HepG2 (cell line): ENCODE results near the gene ARHGAP12. TPM values are rescaled to one million over a fixed set of nuclear protein-coding genes. Genes with fewer than 3 reads are reported as not detected.
"Not testable (repeated sequence)": the region's sequence is repeated elsewhere in the genome, so short reads cannot be mapped to it uniquely, and the experiment has no call there.

Experiments
- ATAC-seq: fragments of 200-7000 bp; cut with Tn5 transposase; 3 replicates; pipeline ENCODE4 v1.9.1; 2020; ENCODE audit warnings: mild to moderate bottlenecking, moderate library complexity
- BruUV-seq: library from RNA; stranded (reverse); fragments of 400-500 nt; replicated peaks from 2 replicates; lab custom pipeline; 2021; lab: Mats Ljungman, UMichigan
- CTCF ChIA-PET: fragments of 300-600 bp; formaldehyde crosslinking; extraction: SDS; loops from one replicate; lab custom pipeline; 2021; ENCODE audit warnings: low total read pairs, inconsistent platforms, low intra/inter-chr PET ratio; lab: Yijun Ruan, JAX
- POLR2A ChIA-PET: fragments of 350-600 bp; sonication (Branson Sonifier 250); formaldehyde crosslinking; loops from one replicate; lab custom pipeline; 2020; ENCODE audit warnings: antibody characterized with exemption, inconsistent platforms; lab: Yijun Ruan, JAX
- DNase-seq: peaks from one replicate; pipeline ENCODE4 v3.0.0-alpha.2; 2015; ENCODE audit warnings: low spot score
- FAIRE-seq: peaks from 3 replicates; lab custom pipeline; 2011; peaks lifted over from hg19 to GRCh38; lab: Jason Lieb, UNC
- H2AFZ ChIP-seq: one replicate; pipeline ENCODE4 v1.6.1; 2011; ENCODE audit warnings: low read length, inconsistent platforms
- H3K27ac ChIP-seq: fragments of 300-600 bp; 3 replicates; pipeline ENCODE4 v1.8.0; 2011; ENCODE audit warnings: mixed run types, mild to moderate bottlenecking, mixed read lengths, low read length, inconsistent platforms; ENCODE audit not compliant: insufficient read depth; ENCODE audit errors: extremely low read length
- H3K27me3 ChIP-seq, 2 experiments: fragments of 200-600 bp in 1 of 2; 2 replicates in 1 of 2; 3 replicates in 1 of 2; pipeline versions ENCODE4 v1.6.0 to v1.8.0; 2011; ENCODE audit warnings: low read length in 2 of 2, mild to moderate bottlenecking in 2 of 2, moderate library complexity in 2 of 2, inconsistent platforms in 1 of 2; ENCODE audit not compliant: insufficient read depth in 2 of 2, control insufficient read depth in 1 of 2
- H3K36me3 ChIP-seq, 2 experiments: fragments of 200-600 bp in 1 of 2; replicated peaks in 1 of 2; 2 replicates in 1 of 2; 3 replicates in 1 of 2; pipeline versions ENCODE4 v1.5.1 to v1.8.0; 2011; ENCODE audit warnings: low read length in 2 of 2, inconsistent platforms in 1 of 2; ENCODE audit not compliant: insufficient read depth in 2 of 2, control insufficient read depth in 1 of 2
- H3K4me1 ChIP-seq: 2 replicates; pipeline ENCODE4 v1.5.1; 2012; ENCODE audit warnings: low read length, inconsistent platforms; ENCODE audit not compliant: insufficient read depth
- H3K4me2 ChIP-seq: 2 replicates; pipeline ENCODE4 v1.6.0; 2011; ENCODE audit warnings: low read depth, low read length, inconsistent platforms
- H3K4me3 ChIP-seq, 3 experiments: fragments of 200-600 bp in 1 of 3; sonication (generic), shearing (Covaris generic) in 1 of 3; replicated peaks in 1 of 3; 2 replicates each; pipeline ENCODE4 v1.5.1; 2011 to 2016; ENCODE audit warnings: low read length in 3 of 3, inconsistent platforms in 2 of 3, low read depth in 2 of 3, mild to moderate bottlenecking in 2 of 3, control low read depth in 1 of 3, mixed read lengths in 1 of 3; ENCODE audit not compliant: insufficient read depth in 1 of 3
- H3K79me2 ChIP-seq: one replicate; pipeline ENCODE4 v1.6.1; 2011; ENCODE audit warnings: low read length, inconsistent platforms; ENCODE audit not compliant: insufficient read depth
- H3K9ac ChIP-seq: 2 replicates; pipeline ENCODE4 v1.6.0; 2011; ENCODE audit warnings: mild to moderate bottlenecking, low read depth, low read length, inconsistent platforms; ENCODE audit not compliant: insufficient read depth
- H3K9me3 ChIP-seq: 2 replicates; pipeline ENCODE4 v1.5.1; 2012; ENCODE audit warnings: mild to moderate bottlenecking, low read length
- H4K20me1 ChIP-seq: 2 replicates; pipeline ENCODE4 v1.6.0; 2011; ENCODE audit warnings: inconsistent platforms, mild to moderate bottlenecking, low read length, moderate library complexity; ENCODE audit not compliant: insufficient read depth
- ARID5B ChIP-seq: IDR thresholded peaks from 2 replicates; pipeline ENCODE4 v1.4.0; 2020; ENCODE audit warnings: mild to moderate bottlenecking, missing genetic modification reagents
- FOSL2 ChIP-seq: sonication (generic); formaldehyde crosslinking; IDR thresholded peaks from 2 replicates; pipeline ENCODE4 v1.4.0; 2020; ENCODE audit warnings: missing genetic modification reagents
- HNF4G ChIP-seq, 2 experiments: sonication (generic) in 1 of 2; formaldehyde crosslinking in 1 of 2; IDR thresholded peaks; 2 replicates each; pipeline versions ENCODE4 v1.4.0 to v1.6.1; 2011 to 2020; ENCODE audit warnings: borderline replicate concordance in 2 of 2, low read depth in 2 of 2, mild to moderate bottlenecking in 2 of 2, low read length in 1 of 2, missing genetic modification reagents in 1 of 2, moderate library complexity in 1 of 2
- PPARG ChIP-seq: conservative IDR thresholded peaks from 2 replicates; pipeline ENCODE4 v1.6.1; 2016; ENCODE audit warnings: missing biosample characterization, missing genetic modification reagents
- SNAI1 ChIP-seq: sonication (generic); formaldehyde crosslinking; IDR thresholded peaks from 2 replicates; pipeline ENCODE4 v1.5.0; 2020; ENCODE audit warnings: mild to moderate bottlenecking, missing genetic modification reagents, borderline replicate concordance
- SOX5 ChIP-seq: IDR thresholded peaks from 2 replicates; pipeline ENCODE4 v1.6.1; 2016; ENCODE audit warnings: borderline replicate concordance
- TEAD3 ChIP-seq: optimal IDR thresholded peaks from 2 replicates; pipeline ENCODE3; 2016; ENCODE audit warnings: borderline replicate concordance
- ZNF12 ChIP-seq: sonication (generic); formaldehyde crosslinking; IDR thresholded peaks from 2 replicates; pipeline ENCODE4 v1.5.0; 2020; ENCODE audit warnings: missing genetic modification reagents
- ZNF468 ChIP-seq: sonication (generic); formaldehyde crosslinking; IDR thresholded peaks from 2 replicates; pipeline ENCODE4 v1.8.0; 2022; ENCODE audit warnings: mild to moderate bottlenecking, moderate library complexity, missing genetic modification reagents
- WGBS: methylation state at CpG from one replicate; pipeline ENCODE4 v1.1.6; 2017; ENCODE audit warnings: low lambda C conversion rate; 5-methylcytosine and 5-hydroxymethylcytosine counted together
- in situ Hi-C: cut with HindIII; loops from 2 replicates; pipeline ENCODE4 v1.10.0; 2017; ENCODE audit warnings: low pct_unique_long_range_greater_than_20kb; ENCODE audit not compliant: extremely low pct_ligation_motif_present
- intact Hi-C: fragments of 100-400 bp; cut with micrococcal nuclease; formaldehyde crosslinking; loops from one replicate; pipeline ENCODE4 v1.10.0; 2022; ENCODE audit not compliant: unreplicated experiment
- polyA plus RNA-seq, 8 experiments: library from polyadenylated mRNA; depleted of rRNA in 3 of 8; stranded (reverse) in 7 of 8; unstranded in 1 of 8; fragments of >200 nt; fragmentation: Illumina TruSeq in 4 of 8; extraction: Trizol in 4 of 8; gene quantifications; 2 replicates each; pipeline versions ENCODE4 v1.2.1 to v1.2.3, GENCODE V29; 2011 to 2016; ENCODE audit warnings: low read depth in 4 of 8, missing spikeins in 1 of 8, mixed read lengths in 1 of 8; ENCODE audit not compliant: insufficient read depth in 1 of 8
- total RNA-seq, 5 experiments: library from RNA; depleted of rRNA; stranded (reverse); fragments of >200 nt; fragmentation: Illumina TruSeq; extraction: Trizol; gene quantifications; 2 replicates each; pipeline ENCODE4 v1.2.3, GENCODE V29; 2016; ENCODE audit warnings: low read depth in 1 of 5
- TF ChIP-seq, protein P1 (sequence below): IDR thresholded peaks from 2 replicates; pipeline ENCODE4 v1.6.1; 2016; ENCODE audit warnings: mild to moderate bottlenecking
- TF ChIP-seq, protein P2 (sequence below): sonication (generic); formaldehyde crosslinking; IDR thresholded peaks from 2 replicates; pipeline ENCODE4 v1.5.0; 2020; ENCODE audit warnings: missing genetic modification reagents

ARHGAP12 gene
- total and polyA plus RNA-seq, 2 of the 13 experiments (the other 11 are each of a cell fraction or from before 2014, with no cell fraction given): 25.0 to 54.6 TPM

- POLR2A ChIA-PET, H3K9me3 ChIP-seq, FAIRE-seq, H3K4me3 ChIP-seq, H3K4me2 ChIP-seq, H3K4me1 ChIP-seq, CTCF ChIA-PET, ATAC-seq, H2AFZ ChIP-seq, H3K9ac ChIP-seq, H3K27me3 ChIP-seq, DNase-seq, in situ Hi-C loops, H3K27ac ChIP-seq, intact Hi-C loops, BruUV-seq, H3K36me3 ChIP-seq: not testable (repeated sequence)
- 98% methylated on average over 6 of the region's 6 CpGs for WGBS
- Histone ChIP-seq H4K20me1 (peaks cover 16% of the 10 kb centered on the region), H3K79me2 (peaks cover 69% of the 10 kb centered on the region)
Measured at GRCh38 chr10:31895722-31896121, 32.9 kb downstream of the ARHGAP12 start.

DNA sequence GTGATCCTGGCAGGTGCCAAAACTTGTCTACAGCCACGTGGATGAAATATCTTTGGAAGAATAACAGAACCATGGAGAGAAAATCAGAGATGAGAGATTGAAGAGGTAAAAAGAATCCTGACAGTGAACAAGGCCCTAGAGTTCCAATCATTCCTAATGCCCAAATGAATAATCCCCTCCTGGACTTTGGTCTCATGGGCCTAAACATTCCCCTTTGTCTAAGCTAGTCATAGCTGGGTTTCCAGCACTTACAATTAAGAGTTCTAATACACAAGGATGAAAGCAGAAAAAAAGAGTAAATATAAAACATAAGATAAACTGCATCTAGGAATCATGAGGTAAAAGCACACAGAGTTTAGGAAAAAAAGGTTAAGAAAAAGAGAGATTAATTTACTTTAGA lies 40.2 kb downstream of the ARHGAP12 start:
- Histone ChIP-seq H3K27ac (peak overlapping the region; percentile 62), H3K9me3 (no peaks in the 10 kb centered on the region), H3K27me3 (no peaks in the 10 kb centered on the region), H3K79me2 (peaks cover 84% of the 10 kb centered on the region), H4K20me1 (peaks cover 7% of the 10 kb centered on the region), H3K36me3 (peaks cover 0 to 8% of the 10 kb centered on the region in 2 experiments; a peak in 1 of 5 replicates), H3K9ac (no peak overlapping the region), H3K4me2 (peak overlapping the region; percentile 43), H3K4me3 (peak overlapping the region in 1 of 3 experiments; percentile 37; a peak in 1 of 6 replicates), H2AFZ (no peak overlapping the region), H3K4me1 (peaks cover 64% of the 10 kb centered on the region)
- intact Hi-C loops: no loop called here
- peak; percentile 70 for FAIRE-seq
- BruUV-seq: no TSS peak
- 22% methylated on average over 1 of the region's 1 CpG for WGBS
- in situ Hi-C loops: no loop called here
- POLR2A ChIA-PET: interaction anchor here (1.0 to 1.1 kb wide), 2 partner anchors 39 to 41 kb away, joined by 3 to 5 read pairs; partner anchors contain the start of gene ARHGAP12
- DNase-seq: peak; percentile 87
- CTCF ChIA-PET: no interaction called here
- peak; percentile 93 for ATAC-seq
- TF ChIP-seq ARID5B (CRISPR knock-in tag): peak; percentile 60
- TF ChIP-seq, protein P1, sequence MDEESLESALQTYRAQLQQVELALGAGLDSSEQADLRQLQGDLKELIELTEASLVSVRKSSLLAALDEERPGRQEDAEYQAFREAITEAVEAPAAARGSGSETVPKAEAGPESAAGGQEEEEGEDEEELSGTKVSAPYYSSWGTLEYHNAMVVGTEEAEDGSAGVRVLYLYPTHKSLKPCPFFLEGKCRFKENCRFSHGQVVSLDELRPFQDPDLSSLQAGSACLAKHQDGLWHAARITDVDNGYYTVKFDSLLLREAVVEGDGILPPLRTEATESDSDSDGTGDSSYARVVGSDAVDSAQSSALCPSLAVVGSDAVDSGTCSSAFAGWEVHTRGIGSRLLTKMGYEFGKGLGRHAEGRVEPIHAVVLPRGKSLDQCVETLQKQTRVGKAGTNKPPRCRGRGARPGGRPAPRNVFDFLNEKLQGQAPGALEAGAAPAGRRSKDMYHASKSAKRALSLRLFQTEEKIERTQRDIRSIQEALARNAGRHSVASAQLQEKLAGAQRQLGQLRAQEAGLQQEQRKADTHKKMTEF (CRISPR knock-in tag): 0 out of 2 replicates have a peak, but pooled peaks have one; percentile 24
- peak; percentile 80 for TF ChIP-seq TEAD3 (CRISPR knock-in tag)
- no peak for TF ChIP-seq ZNF468 (CRISPR knock-in tag)
- peak; percentile 22; the same call in 1 of the 2 replicates for TF ChIP-seq HNF4G (IDR thresholded peaks at IDR 0.05; ENCODE audit: borderline replicate concordance, low read depth, low read length)
- no peak for TF ChIP-seq HNF4G (CRISPR knock-in tag; IDR thresholded peaks at IDR 0.05; ENCODE audit: borderline replicate concordance, low read depth)
- no peak for TF ChIP-seq PPARG (CRISPR knock-in tag)
- TF ChIP-seq SNAI1 (CRISPR knock-in tag): no peak
- TF ChIP-seq FOSL2 (CRISPR knock-in tag): 0 out of 2 replicates have a peak, but pooled peaks have one; percentile 12
- 0 out of 2 replicates have a peak, but pooled peaks have one; percentile 15 for TF ChIP-seq ZNF12 (CRISPR knock-in tag)
- TF ChIP-seq SOX5: peak; percentile 78; the same call in 1 of the 2 replicates
- TF ChIP-seq, protein P2, sequence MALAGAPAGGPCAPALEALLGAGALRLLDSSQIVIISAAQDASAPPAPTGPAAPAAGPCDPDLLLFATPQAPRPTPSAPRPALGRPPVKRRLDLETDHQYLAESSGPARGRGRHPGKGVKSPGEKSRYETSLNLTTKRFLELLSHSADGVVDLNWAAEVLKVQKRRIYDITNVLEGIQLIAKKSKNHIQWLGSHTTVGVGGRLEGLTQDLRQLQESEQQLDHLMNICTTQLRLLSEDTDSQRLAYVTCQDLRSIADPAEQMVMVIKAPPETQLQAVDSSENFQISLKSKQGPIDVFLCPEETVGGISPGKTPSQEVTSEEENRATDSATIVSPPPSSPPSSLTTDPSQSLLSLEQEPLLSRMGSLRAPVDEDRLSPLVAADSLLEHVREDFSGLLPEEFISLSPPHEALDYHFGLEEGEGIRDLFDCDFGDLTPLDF (CRISPR knock-in tag): no peak
